Middle frontal gyrus (tissue), 1 donor: ENCODE measurements around the gene HRC.
"Not testable (repeated sequence)": the region's sequence is repeated elsewhere in the genome, so short reads cannot be mapped to it uniquely, and the experiment has no call there.

Source experiments
- DNase-seq: peaks from one replicate; pipeline ENCODE4 v3.0.0-alpha.2; 2015; ENCODE audit warnings: low spot score; ENCODE audit errors: extremely low spot score

HRC gene

DNA sequence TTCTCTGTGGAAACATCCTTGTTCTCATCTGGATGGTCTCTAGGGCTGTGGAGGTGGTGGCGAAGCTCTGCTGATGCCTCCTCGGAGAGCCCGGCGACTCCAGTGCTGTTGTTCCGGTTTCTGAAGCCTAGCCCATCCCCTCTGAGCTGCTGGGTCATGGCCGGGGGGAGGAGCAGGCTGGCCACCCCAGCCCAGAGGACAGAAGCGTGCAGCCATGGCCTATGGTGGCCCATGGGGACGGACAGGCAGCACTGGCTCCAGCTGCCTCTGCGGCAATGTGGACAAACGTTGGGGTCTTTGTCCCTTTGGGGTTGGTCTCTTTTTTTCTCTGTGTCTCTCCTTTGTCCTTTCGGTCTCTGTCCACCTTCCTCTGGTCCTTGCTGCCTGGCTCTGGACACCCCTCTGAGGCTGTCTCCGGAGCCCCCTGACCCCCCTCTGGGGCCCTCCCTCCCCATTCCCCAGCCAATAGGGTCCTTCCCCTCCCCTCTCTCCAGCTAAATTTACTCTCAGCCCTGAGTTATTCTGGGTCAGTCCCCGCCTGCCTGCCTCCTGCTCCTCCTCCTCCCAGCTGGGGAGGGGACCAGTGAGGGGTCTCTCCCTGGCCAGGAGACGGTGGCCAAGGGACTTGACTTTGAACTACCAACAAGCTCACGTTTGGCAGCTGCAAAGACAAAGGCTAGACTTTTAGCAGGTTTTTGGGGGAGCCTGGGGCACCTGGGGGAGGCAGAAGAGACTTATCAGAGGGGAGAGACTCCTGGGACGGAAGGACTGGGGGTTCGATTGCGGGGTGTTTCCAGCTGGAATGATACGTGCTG is at the start of gene HRC:
HRC (minus strand) TSS at position 392 of the 815 bp plus-strand sequence; CDS start at position 233, 159 bp downstream.
- no peak for DNase-seq

DNA sequence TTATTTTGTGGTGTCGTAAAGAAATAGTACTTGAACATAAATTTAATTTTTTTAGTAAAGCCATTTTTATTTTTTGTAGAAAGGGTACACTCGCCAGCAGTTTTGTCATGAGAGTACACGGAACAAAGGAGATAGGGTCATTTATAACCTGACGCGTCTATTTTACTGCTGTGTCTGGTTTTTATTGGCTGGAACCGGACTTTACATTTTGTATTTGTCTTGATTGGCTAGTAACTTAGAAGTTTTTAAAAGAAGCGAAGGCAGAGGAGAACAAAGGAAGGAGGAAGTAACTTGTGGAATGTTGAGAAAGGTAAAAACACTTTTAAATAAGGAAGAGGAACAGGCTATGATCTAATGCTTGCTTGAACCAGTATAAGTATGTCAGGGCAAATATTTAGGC is 45.8 kb upstream of the HRC start:
- no peak for DNase-seq

- DNase-seq: no peak
Measured at GRCh38 chr19:49200238-49200862, 45.2 kb upstream of the HRC start.

GRCh38 chr19:49196527-49197240 is 41.5 kb upstream of the HRC start:
- DNase-seq: peak; percentile 22

DNA sequence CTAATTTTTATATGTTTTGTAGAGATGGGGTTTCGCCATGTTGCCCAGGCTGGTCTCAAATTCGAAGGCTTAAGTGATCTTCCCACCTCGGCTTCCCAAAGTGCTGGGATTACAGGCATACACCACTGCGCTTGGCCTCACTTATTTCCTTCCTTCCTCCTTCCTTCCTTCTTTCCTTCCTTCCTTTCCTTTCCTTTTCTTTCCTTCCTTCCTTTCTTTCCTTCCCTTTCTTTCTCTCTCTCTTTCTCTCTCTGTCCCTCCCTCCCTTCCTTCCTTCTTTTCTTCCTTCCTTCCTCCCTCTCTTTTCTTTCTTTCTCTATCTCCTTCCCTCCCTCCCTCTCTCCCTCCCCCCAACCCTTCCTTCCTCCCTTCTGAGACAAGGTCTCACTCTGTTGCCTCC is 39.2 kb upstream of the HRC start:
- DNase-seq: no peak

DNA sequence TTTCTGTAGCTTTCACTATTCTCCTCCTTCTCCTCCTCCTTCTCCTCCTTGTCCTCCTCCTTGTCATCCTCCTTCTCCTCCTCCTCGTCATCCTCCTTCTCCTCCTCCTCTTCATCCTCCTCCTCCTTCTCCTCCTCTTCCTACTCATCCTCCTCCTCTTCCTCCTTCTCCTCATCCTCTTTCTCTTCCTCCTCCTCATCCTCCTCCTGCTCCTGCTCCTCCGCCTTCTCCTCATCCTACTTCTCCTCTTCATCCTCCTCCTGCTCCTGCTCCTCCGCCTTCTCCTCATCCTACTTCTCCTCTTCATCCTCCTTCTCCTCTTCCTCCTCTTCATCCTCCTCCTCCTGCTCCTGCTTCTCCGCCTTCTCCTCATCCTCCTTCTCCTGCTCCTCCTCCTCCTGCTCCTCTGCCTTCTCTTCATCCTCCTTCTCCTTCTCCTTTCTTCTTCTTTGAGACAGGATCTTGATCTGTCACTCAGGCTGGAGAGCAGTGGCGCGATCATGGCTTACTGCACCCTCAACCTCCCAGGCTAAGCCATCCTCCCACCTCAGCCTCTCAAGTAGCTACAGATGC is 38.7 kb upstream of the HRC start:
- no peak for DNase-seq

DNA sequence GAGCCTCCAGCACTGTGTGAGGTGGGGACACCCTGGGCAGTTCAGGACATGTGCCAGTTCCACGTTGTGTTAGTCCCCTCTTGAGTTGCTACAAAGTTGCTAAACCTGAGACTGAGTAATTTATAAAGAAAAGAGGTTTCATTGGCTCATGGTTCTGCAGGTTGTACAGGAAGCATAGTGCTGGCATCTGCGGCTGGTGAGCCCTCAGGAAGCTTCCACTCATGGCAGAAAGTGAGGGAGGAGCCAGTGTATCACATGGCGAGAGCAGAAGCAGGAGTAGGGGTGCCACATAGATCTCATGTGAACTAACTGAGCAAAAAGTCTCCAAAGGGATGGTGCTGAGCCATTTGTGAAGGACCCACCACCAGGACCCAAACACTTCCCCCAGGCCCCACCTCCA is 35.6 kb upstream of the HRC start:
- no peak for DNase-seq

DNA sequence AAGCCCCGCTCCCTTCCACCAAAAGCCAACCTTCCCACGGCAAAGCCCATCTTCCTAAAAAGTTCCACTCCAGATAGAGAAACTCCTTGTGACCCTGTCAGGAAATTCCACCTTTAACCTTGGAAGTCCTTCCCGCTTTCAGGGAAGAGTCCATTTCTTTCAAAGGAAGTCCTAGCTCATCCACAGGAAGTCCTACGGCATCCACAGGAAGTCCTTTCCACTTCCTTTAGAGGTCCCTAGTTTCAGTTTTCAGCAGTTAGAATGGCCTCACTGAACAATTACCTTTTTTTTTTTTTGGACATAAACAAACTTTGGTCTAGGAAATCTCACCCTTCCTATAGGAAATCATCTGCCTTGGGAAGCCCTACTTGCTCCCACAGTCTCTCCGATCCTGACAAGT is 34.1 kb upstream of the HRC start:
- DNase-seq: no peak

DNA sequence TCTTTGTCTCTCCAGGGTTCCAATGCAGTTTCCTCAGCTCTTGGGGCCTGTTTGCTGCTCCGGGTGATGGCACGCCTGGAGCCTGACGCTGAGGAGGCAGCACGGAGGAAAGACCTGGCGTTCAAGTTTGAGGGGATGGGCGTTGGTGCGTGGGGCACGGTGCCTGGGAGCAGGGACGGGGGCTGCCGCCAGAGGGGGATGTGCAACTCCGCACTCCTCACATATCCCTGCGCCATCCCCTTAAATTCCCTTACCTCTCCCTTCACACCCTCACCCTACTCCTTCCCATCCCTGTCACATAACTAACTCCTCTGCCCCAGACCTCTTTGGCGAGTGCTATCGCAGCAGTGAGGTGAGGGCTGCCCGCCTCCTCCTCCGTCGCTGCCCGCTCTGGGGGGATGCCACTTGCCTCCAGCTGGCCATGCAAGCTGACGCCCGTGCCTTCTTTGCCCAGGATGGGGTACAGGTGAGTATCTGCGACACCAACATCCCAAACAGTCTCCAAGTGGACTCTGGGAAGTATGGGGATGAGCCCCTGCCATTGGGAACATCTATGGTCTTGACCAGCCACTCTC is 33.5 kb upstream of the HRC start:
- no peak for DNase-seq

DNA sequence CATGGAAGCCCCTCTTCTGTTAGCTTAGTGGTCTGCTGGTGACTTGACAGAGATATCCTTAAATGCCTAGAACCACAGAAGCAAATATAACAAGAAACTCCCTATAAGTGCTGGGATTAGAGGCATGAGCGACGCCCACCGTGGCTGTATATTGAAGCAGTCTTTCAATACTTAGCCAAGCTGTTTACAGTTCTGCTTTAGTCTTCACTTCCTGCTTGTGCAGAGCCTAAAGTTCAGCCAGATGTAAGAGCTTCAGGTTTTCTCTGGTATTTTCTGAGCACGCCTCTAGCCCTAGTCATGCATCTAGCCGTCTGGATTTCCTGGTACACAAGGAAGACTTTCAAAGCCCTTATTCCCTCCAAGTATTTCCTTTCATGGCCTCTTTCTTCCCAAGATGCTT is 30.9 kb upstream of the HRC start:
- DNase-seq: no peak

DNA sequence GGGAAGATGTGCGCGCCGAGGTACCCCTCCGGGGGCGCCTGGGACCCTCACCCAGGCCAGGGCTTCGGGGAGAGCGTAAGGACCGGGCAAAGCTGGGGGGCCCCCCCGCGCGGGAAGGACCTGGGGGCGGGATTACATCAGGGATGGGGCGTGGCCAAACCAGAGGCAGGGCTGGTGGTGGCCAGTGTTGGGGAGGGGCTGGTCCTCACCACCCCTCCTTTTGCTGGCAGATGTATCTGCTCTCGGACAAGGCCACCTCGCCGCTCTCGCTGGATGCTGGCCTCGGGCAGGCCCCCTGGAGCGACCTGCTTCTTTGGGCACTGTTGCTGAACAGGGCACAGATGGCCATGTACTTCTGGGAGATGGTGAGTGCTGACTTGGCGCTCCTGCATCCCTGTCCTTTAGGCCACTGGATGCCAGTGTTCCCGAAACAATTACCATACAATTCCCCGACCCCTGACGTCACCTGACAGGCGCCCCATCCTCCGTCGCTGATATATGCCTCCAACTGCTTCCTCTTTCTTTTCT is 27.7 kb upstream of the HRC start:
- no peak for DNase-seq

GRCh38 chr19:49182010-49182847 is 27.0 kb upstream of the HRC start:
- DNase-seq: not testable (repeated sequence)

- no peak for DNase-seq
Measured at GRCh38 chr19:49180659-49181058, 25.5 kb upstream of the HRC start.

DNA sequence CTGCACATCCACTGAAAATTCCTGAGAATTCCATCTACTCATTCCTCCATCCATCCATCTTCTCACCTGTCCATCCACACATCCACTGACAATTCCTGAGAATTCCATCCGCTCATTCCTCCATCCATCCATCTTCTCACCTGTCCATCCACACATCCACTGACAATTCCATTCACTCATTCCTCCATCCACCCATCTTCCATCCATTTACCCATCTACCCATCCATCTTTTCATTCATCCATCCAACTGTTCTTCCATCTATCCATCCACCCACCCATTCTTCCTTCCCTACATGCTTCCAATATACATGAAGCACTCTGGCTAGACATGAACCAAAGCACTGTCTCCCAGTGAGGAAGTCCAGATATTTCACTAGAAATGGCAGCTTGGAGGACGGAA is 18.0 kb upstream of the HRC start:
- no peak for DNase-seq

DNA sequence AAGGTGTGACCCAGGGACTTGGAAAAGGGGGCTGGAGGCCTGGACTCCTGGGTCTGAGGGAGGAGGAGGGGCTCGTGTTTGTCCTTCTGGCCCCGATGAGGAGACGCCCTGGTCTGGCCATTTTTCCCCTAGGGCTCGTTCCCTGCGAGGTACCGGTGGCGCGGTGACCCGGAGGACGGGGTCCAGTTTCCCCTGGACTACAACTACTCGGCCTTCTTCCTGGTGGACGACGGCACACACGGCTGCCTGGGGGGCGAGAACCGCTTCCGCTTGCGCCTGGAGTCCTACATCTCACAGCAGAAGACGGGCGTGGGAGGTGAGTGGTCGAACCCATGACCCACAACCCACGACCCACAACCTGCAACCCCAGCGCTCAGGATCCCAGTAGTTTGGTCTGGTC is 13.2 kb upstream of the HRC start:
- no peak for DNase-seq

DNA sequence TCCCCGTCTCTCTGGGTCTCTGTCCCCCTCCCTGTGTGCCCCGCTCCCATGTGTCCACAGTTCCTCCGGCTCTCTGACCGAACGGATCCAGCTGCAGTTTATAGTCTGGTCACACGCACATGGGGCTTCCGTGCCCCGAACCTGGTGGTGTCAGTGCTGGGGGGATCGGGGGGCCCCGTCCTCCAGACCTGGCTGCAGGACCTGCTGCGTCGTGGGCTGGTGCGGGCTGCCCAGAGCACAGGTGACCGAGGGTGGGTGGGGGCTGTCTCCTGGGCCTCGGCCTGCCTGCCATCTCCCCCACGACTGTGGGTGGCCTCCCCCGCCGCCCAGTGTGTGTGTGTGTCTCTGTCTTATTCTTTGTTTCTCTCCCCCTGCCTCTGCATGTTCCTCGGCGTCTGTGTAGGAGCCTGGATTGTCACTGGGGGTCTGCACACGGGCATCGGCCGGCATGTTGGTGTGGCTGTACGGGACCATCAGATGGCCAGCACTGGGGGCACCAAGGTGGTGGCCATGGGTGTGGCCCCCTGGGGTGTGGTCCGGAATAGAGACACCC is 12.7 kb upstream of the HRC start:
- DNase-seq: no peak

GRCh38 chr19:49165865-49166301 is 10.7 kb upstream of the HRC start:
- DNase-seq: no peak

DNA sequence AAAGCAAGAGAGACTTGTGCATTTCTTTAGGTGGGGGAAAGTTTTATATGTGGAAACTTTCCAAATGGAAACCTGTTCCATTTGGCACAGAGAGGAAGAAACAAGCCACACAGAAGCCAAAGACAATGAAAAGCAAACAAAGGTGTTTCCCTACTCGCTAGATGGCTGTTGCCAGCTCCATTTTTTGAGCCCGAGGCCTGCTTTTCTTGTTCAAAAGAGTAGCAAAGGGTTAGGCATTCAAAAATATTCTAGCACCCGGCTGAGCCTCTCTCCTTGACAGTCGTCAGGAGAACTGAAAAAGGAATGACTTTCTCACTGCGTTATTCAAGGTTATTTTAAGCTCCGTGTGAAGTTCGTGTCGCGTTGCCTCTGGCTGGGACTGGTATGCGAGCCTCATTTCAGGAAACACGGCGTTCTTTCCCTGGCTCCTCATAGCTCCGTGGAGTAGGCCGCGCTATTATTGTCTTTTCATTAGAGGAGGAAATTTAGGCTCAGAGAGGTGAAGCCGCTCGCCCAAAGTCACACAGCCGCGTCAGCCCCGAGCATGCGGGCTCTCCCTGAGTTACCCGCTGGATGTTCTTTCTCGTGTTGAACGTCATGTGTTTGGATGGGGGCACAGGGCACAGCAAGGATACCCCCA is 10.0 kb upstream of the HRC start:
- DNase-seq: no peak

DNA sequence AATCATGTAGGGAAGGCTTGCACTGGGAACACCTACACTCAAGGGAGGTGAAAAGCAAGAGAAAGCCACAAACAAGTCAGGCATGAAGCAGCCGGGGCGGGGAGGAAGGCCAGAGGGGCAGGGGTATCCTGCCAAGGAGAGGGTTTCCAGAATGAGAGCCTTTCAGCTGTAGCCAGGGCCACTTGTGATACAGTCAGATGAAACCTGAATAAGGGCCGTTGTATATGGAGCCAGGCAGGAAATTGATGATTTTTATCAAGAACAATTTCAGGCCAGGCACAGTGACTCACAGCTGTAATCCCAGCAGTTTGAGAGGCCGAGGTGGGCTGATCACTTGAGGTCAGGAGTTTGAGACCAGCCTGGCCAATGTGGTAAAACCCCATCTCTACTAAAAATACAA is 6.8 kb upstream of the HRC start:
- DNase-seq: no peak
